GM19452 (cell line): ENCODE data around the gene LRRC26.

Experiments used
- ATAC-seq: cut with Tn5 transposase; IDR thresholded peaks from one replicate; pipeline ENCODE4 v1.9.1; 2021; ENCODE audit not compliant: unreplicated experiment

LRRC26 gene

GRCh38 chr9:137169896-137170358 is at the start of gene LRRC26:
LRRC26 (minus strand) TSS chr9:137170051; CDS start chr9:137169943, 108 bp downstream.
- no peak for ATAC-seq

DNA sequence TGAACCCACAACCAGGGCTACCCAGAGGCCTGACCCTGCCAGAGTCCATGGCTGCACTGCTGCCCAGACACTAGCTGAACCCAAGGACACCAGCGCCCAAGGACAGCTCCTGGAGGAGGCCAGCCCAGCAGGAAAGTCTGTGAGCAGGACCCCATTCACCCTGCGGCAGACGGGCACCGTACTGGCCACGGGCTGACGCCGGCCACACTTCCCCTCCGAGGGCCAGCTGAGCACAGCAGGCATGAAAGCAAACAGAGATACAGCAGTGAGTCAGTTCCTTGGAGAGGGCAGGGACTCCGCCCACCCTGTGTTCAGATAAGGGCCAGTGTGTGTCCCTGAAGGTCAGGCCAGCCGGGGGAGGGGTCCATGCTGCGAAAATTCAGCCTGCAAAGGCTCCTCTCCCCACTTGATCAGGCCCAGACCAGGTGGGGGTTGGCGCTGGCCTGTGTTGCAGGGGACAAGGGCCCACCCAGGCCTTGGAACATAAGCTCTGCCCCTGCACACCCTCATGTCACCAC is 49.0 kb upstream of the LRRC26 start:
- ATAC-seq, result no peak

DNA sequence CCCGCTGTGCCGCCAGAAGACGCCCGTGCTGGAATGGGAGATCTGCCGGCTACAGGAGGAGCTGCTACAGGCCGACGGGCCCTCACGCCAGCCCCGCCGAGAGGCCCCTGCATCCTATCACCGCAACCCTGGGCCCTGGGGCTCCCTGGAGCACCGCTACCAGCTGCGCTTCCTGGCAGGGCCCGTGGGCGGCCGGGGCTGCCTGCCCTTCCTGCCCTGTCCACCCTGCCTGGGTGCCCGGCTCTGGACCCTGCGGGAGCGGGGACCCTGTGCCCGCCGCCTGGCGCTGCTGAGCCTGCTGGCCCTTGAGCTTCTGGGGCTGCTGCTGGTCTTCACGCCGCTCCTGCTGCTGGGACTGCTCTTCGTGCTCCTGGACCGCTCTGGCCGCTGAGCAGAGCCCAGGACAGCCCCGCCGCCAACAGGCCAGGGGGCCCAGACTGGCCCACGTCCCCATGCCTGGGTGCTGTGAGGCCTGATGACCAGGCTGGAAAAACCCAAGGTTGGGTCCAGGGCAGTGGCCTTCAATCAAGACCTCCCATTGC is 48.4 kb upstream of the LRRC26 start:
- no peak for ATAC-seq

DNA sequence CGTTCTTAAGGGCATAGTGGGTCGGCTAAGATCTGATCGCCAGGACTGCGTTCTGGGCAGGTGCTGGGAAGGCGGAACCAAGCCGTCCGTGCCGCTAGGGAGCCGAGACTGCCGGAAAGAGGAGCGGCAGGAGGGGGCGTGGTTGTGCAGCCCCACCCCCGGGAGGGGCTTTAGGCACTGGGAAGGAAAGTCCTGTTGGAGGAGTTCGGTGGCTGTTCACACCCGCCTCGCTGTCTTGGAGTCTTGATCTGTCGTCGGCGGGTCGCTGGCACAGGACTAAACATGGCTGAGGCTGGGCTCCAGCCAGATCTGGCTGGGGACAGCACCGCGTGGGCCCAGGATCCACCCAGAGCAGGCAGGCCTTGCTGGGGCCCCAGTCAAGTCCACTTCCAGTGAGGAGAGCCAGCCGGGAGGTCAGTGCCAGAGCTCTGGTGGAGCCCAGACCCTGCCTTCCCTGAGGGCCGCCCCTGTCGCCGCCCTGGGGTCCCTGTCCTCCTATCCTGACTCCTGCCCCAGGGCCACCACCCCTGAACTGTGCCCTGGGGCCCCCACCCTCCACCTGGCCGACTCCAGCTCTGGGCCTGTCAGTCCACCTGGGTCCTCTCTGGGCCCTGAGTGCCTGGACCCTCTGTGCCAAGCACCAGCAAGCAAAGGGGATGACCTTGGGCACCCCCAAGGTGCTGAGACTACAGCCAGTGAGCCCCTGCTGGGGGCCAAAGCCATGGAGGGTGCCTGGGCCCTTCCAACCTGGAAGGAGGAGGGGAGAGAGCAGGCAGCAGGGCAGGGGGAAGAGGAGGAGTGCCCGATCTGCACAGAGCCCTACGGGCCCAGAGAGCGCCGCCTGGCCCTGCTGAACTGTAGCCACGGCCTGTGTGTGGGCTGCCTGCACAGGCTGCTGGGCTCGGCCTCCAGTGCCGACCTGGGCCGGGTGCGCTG is 47.7 kb upstream of the LRRC26 start:
- ATAC-seq, result no peak

- no peak for ATAC-seq
These were observed 46.5 kb upstream of the LRRC26 start for GRCh38 chr9:137216188-137216965.

GRCh38 chr9:137215196-137215986 is 45.5 kb upstream of the LRRC26 start:
- no peak for ATAC-seq

DNA sequence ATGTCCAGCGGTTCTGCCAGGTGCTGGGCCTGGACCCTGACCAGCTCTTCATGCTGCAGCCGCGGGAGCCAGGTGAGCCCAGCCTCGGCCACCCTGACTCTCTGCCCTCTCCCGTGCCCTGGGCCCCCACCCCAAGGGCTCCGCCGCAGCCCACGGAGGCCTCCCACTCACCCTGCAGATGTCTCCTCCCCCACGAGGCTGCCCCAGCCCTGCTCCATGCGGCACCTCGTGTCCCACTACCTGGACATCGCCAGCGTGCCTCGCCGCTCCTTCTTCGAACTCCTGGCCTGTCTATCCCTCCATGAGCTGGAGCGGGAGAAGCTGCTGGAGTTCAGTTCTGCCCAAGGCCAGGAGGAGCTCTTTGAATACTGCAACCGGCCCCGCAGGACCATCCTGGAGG is 44.8 kb upstream of the LRRC26 start:
- no peak for ATAC-seq

GRCh38 chr9:137213160-137214060 is 43.6 kb upstream of the LRRC26 start:
- no peak for ATAC-seq

DNA sequence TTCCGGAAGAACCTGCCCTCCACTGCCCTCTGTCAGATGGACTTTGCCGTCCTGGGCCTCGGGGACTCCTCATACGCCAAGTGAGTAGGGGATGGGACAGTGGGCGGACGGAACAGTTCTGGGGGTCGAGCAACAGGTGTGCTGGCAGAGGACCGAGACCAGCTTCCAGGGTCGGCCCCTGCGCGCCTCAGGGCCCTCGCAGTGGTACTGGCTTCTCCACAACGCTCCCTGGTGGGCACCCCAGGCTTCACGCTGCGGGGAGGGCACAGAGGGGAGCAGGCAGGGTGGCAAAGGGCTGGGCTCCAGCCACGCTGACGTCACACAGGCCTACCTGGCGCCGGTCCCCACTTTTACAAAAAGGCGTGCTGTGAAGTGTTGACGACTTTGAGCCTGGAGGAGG is 42.7 kb upstream of the LRRC26 start:
- ATAC-seq, result no peak

DNA sequence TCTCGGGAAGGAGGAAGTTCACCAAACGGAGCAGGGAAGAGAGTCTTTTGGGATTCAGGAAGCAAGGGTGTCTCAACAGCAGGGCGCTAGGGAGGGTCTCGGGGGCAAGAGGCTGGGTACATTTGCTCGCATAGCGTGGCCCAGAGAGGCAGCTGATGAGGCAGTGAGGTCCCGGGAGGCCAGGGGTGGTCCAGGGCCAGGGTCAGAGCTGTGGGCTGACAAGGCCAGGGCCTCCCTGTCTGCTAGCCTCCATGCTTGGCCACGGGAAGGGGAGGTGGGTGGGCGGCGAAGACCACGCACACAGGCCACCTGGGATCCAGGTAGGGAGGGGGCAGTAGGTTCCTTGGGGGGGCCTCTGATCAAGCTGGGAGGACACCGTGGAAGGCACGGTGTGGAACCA is 41.7 kb upstream of the LRRC26 start:
- no peak for ATAC-seq

DNA sequence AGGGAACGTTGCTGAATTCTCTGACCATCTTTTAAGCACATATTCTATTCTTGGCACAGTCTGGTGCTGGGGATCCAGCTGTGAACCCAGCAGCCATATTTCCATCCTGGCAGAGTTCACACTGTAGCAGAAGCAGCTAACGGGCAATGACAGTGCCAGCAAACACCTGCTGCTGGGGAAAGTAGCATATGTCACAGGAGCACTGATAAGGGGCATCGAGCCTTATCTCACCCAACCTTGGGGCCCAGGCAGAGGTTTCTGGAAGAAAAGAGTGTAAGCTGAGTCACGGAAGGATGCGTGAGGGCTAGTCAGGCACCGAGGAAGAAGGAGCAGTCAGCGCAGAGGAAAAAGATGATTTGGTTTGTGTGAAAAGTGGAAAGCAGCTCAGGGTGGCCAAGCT is 36.8 kb upstream of the LRRC26 start:
- ATAC-seq, result no peak

GRCh38 chr9:137205126-137206069 is 35.5 kb upstream of the LRRC26 start, which contains the start of the genes NDOR1 and TMEM203:
NDOR1 (plus strand) TSS chr9:137205700; CDS start chr9:137205778, 78 bp downstream.
TMEM203 (minus strand) TSS chr9:137205648; CDS start chr9:137205414, 234 bp downstream.
- ATAC-seq, result no peak

- no peak for ATAC-seq
These were observed 34.9 kb upstream of the LRRC26 start for GRCh38 chr9:137204731-137205125.

- no peak for ATAC-seq
These were observed 33.1 kb upstream of the LRRC26 start for GRCh38 chr9:137202966-137203365.

- no peak for ATAC-seq
These were observed 31.5 kb upstream of the LRRC26 start for GRCh38 chr9:137201205-137201868.

- ATAC-seq, result peak; percentile 83
These were observed 30.7 kb upstream of the LRRC26 start, which contains the start of gene TPRN for GRCh38 chr9:137200311-137201204. TPRN (minus strand) TSS chr9:137200741; CDS start chr9:137200711, 30 bp downstream.
